SU-DHL-6 (cell line): ENCODE measurements around the gene DDX24.

ENCODE experiments used
- CTCF ChIP-seq: fragments of 200-600 bp; sonication (generic); IDR thresholded peaks from one replicate; pipeline ENCODE4 v1.5.1; 2017; ENCODE audit warnings: antibody characterized with exemption, mild to moderate bottlenecking, low read length, moderate library complexity; ENCODE audit not compliant: insufficient read depth, poor library complexity, severe bottlenecking
- EZH2phosphoT487 ChIP-seq: fragments of 200-600 bp; sonication (generic), shearing (Covaris generic); conservative IDR thresholded peaks from 2 replicates; pipeline ENCODE4 v1.6.1; 2018; ENCODE audit warnings: mild to moderate bottlenecking, antibody characterized with exemption, low read length, moderate library complexity, mixed read lengths

DNA sequence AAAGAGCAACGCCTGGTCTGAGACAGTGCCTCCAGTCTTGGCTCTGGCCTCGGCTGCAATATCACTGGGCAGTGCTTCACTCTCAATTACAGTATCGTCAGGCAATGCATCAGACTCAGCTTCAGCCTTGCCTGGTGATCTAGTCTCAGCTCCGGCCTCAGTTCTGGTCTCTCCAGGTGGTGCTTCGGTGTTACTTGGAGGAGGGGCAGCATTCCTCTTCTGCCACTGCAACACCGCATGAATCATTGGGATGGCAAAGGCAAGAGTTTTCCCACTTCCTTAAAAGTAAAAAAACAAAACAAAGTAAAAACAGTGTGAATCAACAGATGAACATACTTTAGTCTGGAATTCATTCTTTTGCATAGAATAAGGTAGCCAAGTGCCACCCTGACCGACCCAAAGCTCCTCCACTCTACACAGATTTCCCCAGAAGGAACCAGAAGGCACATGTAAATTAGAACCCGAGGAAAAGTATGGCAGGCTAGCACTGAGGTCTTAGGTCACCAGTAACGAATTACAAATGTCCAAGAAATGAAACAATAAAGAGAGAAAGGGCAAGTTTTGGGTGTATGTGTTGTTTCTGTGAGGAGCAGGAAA is 18.6 kb downstream of the DDX24 start:
- TF ChIP-seq CTCF (no peak), EZH2phosphoT487 (no peak)
